CD4-positive, CD25-positive, alpha-beta regulatory T cell (primary cell): ENCODE results near the gene ERCC4. TPM values are rescaled to one million over a fixed set of nuclear protein-coding genes. Genes with fewer than 3 reads are reported as not detected.

Experiments
- polyA plus RNA-seq, 4 donors: library from polyadenylated mRNA; unstranded; fragments of 300-500 nt; fragmentation: Illumina TruSeq; gene quantifications; one replicate each; pipeline ENCODE4 v1.2.3, GENCODE V29; 2021
- total RNA-seq: library from RNA; stranded (reverse); gene quantifications from one replicate; pipeline ENCODE4 v1.2.3, GENCODE V29; 2022

Gene ERCC4
- total and polyA plus RNA-seq, 5 donors from 2014 or later, result 8.8 to 18.2 (median 15.4) TPM

Other genes starting within 250 kb of the ERCC4 start
- gene MRTFB, start 151.2 kb downstream of the ERCC4 start, total RNA-seq, result 21.9 TPM
- gene MRTFB, start 151.2 kb downstream of the ERCC4 start, polyA plus RNA-seq, result 1 to 10 TPM; 3.2 to 5.3 (median 4.0) TPM